Posterior cingulate gyrus (tissue), 11 donors: ENCODE data around the gene KCNK5.

Source experiments
- DNase-seq, 10 donors: peaks; one replicate each; pipeline versions ENCODE4 v3.0.0 to v3.0.0-alpha.2; 2020 to 2021; ENCODE audit warnings: mixed read lengths in 3 of 10
- intact Hi-C: fragments of 100-400 bp; cut with DNase I; formaldehyde crosslinking; loops from one replicate; pipeline ENCODE4 v1.15.1; 2023

The KCNK5 gene

GRCh38 chr6:39202166-39202565 lies 27.1 kb downstream of the KCNK5 start:
- intact Hi-C loops: no loop called here
- peak in 2 of 10 donors; percentile 8 to 19 for DNase-seq

GRCh38 chr6:39200498-39201020 lies 28.7 kb downstream of the KCNK5 start:
- DNase-seq: peak in 3 of 10 donors; percentile 8 to 42 (median 39)
- intact Hi-C loops: no loop called here

- intact Hi-C loops: no loop called here
- DNase-seq: peak in 3 of 10 donors; percentile 52 to 75 (median 61)
Observed at GRCh38 chr6:39199976-39200375, 29.3 kb downstream of the KCNK5 start.

- intact Hi-C loops: no loop called here
- peak in 3 of 10 donors; percentile 19 to 68 (median 55) for DNase-seq
Observed at GRCh38 chr6:39199231-39199940, 29.9 kb downstream of the KCNK5 start.

GRCh38 chr6:39198528-39198927 lies 30.7 kb downstream of the KCNK5 start:
- intact Hi-C loops: no loop called here
- peak in 1 of 10 donors; percentile 4 for DNase-seq

- intact Hi-C loops: no loop called here
Observed at GRCh38 chr6:39197922-39198500, 31.3 kb downstream of the KCNK5 start.

GRCh38 chr6:39197521-39197920 lies 31.8 kb downstream of the KCNK5 start:
- DNase-seq: peak in 1 of 10 donors; percentile 1
- intact Hi-C loops: no loop called here

More at GRCh38 chr6:39197922-39198500, 31.3 kb downstream of the KCNK5 start:
- DNase-seq: peak in 1 of 10 donors; percentile 7

- intact Hi-C loops: no loop called here
Observed at GRCh38 chr6:39196673-39197091, 32.6 kb downstream of the KCNK5 start.

GRCh38 chr6:39195792-39196385 lies 33.4 kb downstream of the KCNK5 start:
- DNase-seq: peak in 3 of 10 donors; percentile 4 to 7 (median 5)
- intact Hi-C loops: no loop called here

More at GRCh38 chr6:39196673-39197091, 32.6 kb downstream of the KCNK5 start:
- DNase-seq: peak in 3 of 10 donors; percentile 16 to 65 (median 55)

GRCh38 chr6:39194466-39194865 lies 34.8 kb downstream of the KCNK5 start:
- intact Hi-C loops: no loop called here
- DNase-seq: peak in 3 of 10 donors; percentile 25 to 58 (median 58)

GRCh38 chr6:39193201-39193791 lies 36.0 kb downstream of the KCNK5 start:
- peak in 3 of 10 donors; percentile 21 to 77 (median 62) for DNase-seq
- intact Hi-C loops: no loop called here

- intact Hi-C loops: no loop called here
- peak in 1 of 10 donors; percentile 54 for DNase-seq
Observed at GRCh38 chr6:39192736-39193135, 36.5 kb downstream of the KCNK5 start.

GRCh38 chr6:39191236-39191930 lies 37.9 kb downstream of the KCNK5 start:
- DNase-seq: peak in 2 of 10 donors; percentile 21 to 72
- intact Hi-C loops: no loop called here

- peak in 2 of 10 donors; percentile 52 to 78 for DNase-seq
- intact Hi-C loops: no loop called here
Observed at GRCh38 chr6:39190545-39191235, 38.6 kb downstream of the KCNK5 start.

GRCh38 chr6:39189915-39190544 lies 39.2 kb downstream of the KCNK5 start:
- intact Hi-C loops: no loop called here
- DNase-seq: peak in 7 of 10 donors; percentile 25 to 89 (median 34)

- intact Hi-C loops: no loop called here
- DNase-seq: peak in 2 of 10 donors; percentile 51 to 58
Observed at GRCh38 chr6:39189131-39189530, 40.1 kb downstream of the KCNK5 start.

GRCh38 chr6:39188571-39188970 lies 40.7 kb downstream of the KCNK5 start:
- intact Hi-C loops: no loop called here
- peak in 2 of 10 donors; percentile 24 to 42 for DNase-seq

GRCh38 chr6:39188098-39188450 lies 41.2 kb downstream of the KCNK5 start:
- DNase-seq: peak in 3 of 10 donors; percentile 26 to 35 (median 33)
- intact Hi-C loops: no loop called here
